ENCODE results near the gene PLAA. TPM values are rescaled to one million over a fixed set of nuclear protein-coding genes. Genes with fewer than 3 reads are reported as not detected.

The PLAA gene
- 28.5 TPM for total RNA-seq
- long read RNA-seq, full-length matches to known transcripts = 113 of 122 reads
- long read RNA-seq, partial matches to known transcripts = 0 of 122 reads
- long read RNA-seq, other reads (novel, unspliced or antisense) = 9 of 122 reads

GRCh38 chr9:26946753-26947727 is at the start of gene PLAA:
TSS of gene PLAA (minus strand) at chr9:26947242. CDS start at chr9:26947045, 197 bp downstream.
- intact Hi-C loops (cut with DNase I) = loop anchor here (5.0 kb wide), 1 partner anchor 55 kb away; the partner anchor contains the start of gene CAAP1

GRCh38 chr9:26995810-26996209 is 48.8 kb upstream of the PLAA start:
- ATAC-seq (ENCODE audit: poor library complexity) = no peak
- DNase-seq = no peak
- intact Hi-C loops (cut with DNase I) = no loop called here

More at GRCh38 chr9:26946753-26947727, at the start of gene PLAA:
- peak; percentile 93 for DNase-seq
- peak; percentile 100 for ATAC-seq (ENCODE audit: poor library complexity)

- ATAC-seq (ENCODE audit: poor library complexity) (no peak), DNase-seq (no peak)
- intact Hi-C loops (cut with DNase I) = no loop called here
Observed at GRCh38 chr9:26983340-26983739, 36.3 kb upstream of the PLAA start.

- intact Hi-C loops (cut with DNase I) = loop anchor here (5.0 kb wide), 1 partner anchor 229 kb away; no protein-coding TSS in a partner anchor
- DNase-seq (no peak), ATAC-seq (ENCODE audit: poor library complexity) (peak; percentile 52)
Observed at GRCh38 chr9:26975728-26976707, 29.0 kb upstream of the PLAA start.

GRCh38 chr9:26974927-26975326 is 27.9 kb upstream of the PLAA start:
- no peak for DNase-seq
- no peak for ATAC-seq (ENCODE audit: poor library complexity)
- intact Hi-C loops (cut with DNase I) = loop anchor here (5.0 kb wide), 1 partner anchor 228 kb away; no protein-coding TSS in a partner anchor

GRCh38 chr9:26973989-26974388 is 26.9 kb upstream of the PLAA start:
- DNase-seq = no peak
- intact Hi-C loops (cut with DNase I) = no loop called here
- no peak for ATAC-seq (ENCODE audit: poor library complexity)

- intact Hi-C loops (cut with DNase I) = no loop called here
- DNase-seq (no peak), ATAC-seq (ENCODE audit: poor library complexity) (no peak)
Observed at GRCh38 chr9:26971721-26972120, 24.7 kb upstream of the PLAA start.

- ATAC-seq (ENCODE audit: poor library complexity) (no peak), DNase-seq (no peak)
- intact Hi-C loops (cut with DNase I) = loop anchor here (2.0 kb wide), 1 partner anchor 64 kb away; the partner anchor contains the start of gene CAAP1
Observed at GRCh38 chr9:26956860-26957233, 9.8 kb upstream of the PLAA start.

- peak; percentile 99 for DNase-seq
- intact Hi-C loops (cut with DNase I) = loop anchor here (2.0 kb wide), 1 partner anchor 63 kb away; the partner anchor contains the start of gene CAAP1
- peak; percentile 100 for ATAC-seq (ENCODE audit: poor library complexity)
Observed at GRCh38 chr9:26955921-26956859, 9.1 kb upstream of the PLAA start, which contains the start of gene IFT74. TSS of gene IFT74 (plus strand) at chr9:26956412. CDS start at chr9:26961968, 5,556 bp downstream.

- ATAC-seq (ENCODE audit: poor library complexity) (peak; percentile 40), DNase-seq (no peak)
- intact Hi-C loops (cut with DNase I) = no loop called here
Observed at GRCh38 chr9:26955222-26955903, 8.3 kb upstream of the PLAA start.

- DNase-seq = no peak
- intact Hi-C loops (cut with DNase I) = no loop called here
- no peak for ATAC-seq (ENCODE audit: poor library complexity)
Observed at GRCh38 chr9:26954050-26954508, 7.0 kb upstream of the PLAA start.

- intact Hi-C loops (cut with DNase I) = no loop called here
- DNase-seq (no peak), ATAC-seq (ENCODE audit: poor library complexity) (no peak)
Observed at GRCh38 chr9:26951794-26952193, 4.8 kb upstream of the PLAA start.

- no peak for ATAC-seq (ENCODE audit: poor library complexity)
- intact Hi-C loops (cut with DNase I) = no loop called here
Observed at GRCh38 chr9:26950521-26950920, 3.5 kb upstream of the PLAA start.

GRCh38 chr9:26949637-26950069 is 2.6 kb upstream of the PLAA start:
- intact Hi-C loops (cut with DNase I) = loop anchor here (5.0 kb wide), 1 partner anchor 57 kb away; the partner anchor contains the start of gene CAAP1
- DNase-seq = no peak
- ATAC-seq (ENCODE audit: poor library complexity) = no peak

More at GRCh38 chr9:26950521-26950920, 3.5 kb upstream of the PLAA start:
- DNase-seq = no peak

GRCh38 chr9:26947736-26948135 is 694 bp upstream of the PLAA start:
- ATAC-seq (ENCODE audit: poor library complexity) = no peak
- DNase-seq = no peak
- intact Hi-C loops (cut with DNase I) = loop anchor here (5.0 kb wide), 1 partner anchor 55 kb away; the partner anchor contains the start of gene CAAP1

GRCh38 chr9:26945591-26945990 is 1.5 kb downstream of the PLAA start:
- intact Hi-C loops (cut with DNase I) = loop anchor here (5.0 kb wide), 1 partner anchor 53 kb away; the partner anchor contains the start of gene CAAP1
- DNase-seq = no peak

More at GRCh38 chr9:26945591-26945990, 1.5 kb downstream of the PLAA start:
- no peak for ATAC-seq (ENCODE audit: poor library complexity)

All from Right ventricle myocardium superior (tissue), 1 donor.